Uterus (tissue), 4 donors: ENCODE measurements around the gene LNPEP. TPM values are rescaled to one million over a fixed set of nuclear protein-coding genes. Genes with fewer than 3 reads are reported as not detected.

Source experiments
- DNase-seq, 2 donors: peaks; one replicate each; pipeline ENCODE4 v3.0.0-alpha.2; 2019 to 2020
- H3K27ac ChIP-seq, 2 donors: fragments of 200-600 bp; sonication (generic); 1 replicate in 1 of 2; 2 replicates in 1 of 2; pipeline ENCODE4 v1.5.1; 2016 to 2018
- H3K27me3 ChIP-seq, 2 donors: fragments of 200-600 bp; sonication (generic); one replicate each; pipeline ENCODE4 v1.5.1; 2018 to 2019; ENCODE audit warnings: control low read depth in 1 of 2
- H3K36me3 ChIP-seq, 2 donors: fragments of 200-600 bp; sonication (generic); one replicate each; pipeline ENCODE4 v1.5.1; 2019; ENCODE audit warnings: control low read depth in 1 of 2
- H3K4me1 ChIP-seq, 2 donors: fragments of 200-600 bp; sonication (generic); one replicate each; pipeline ENCODE4 v1.5.1; 2018 to 2019; ENCODE audit warnings: control low read depth in 1 of 2
- H3K4me3 ChIP-seq, 2 donors: fragments of 200-600 bp; sonication (generic); 1 replicate in 1 of 2; 2 replicates in 1 of 2; pipeline ENCODE4 v1.5.1; 2018 to 2019; ENCODE audit warnings: mild to moderate bottlenecking in 1 of 2
- H3K9me3 ChIP-seq, 2 donors: fragments of 200-600 bp; sonication (generic); one replicate each; pipeline ENCODE4 v1.5.1; 2019; ENCODE audit warnings: control low read depth in 1 of 2
- POLR2A ChIP-seq, 2 donors: fragments of 450-650 bp; IDR thresholded peaks; one replicate each; pipeline ENCODE4 v1.6.1; 2016; ENCODE audit warnings: antibody characterized with exemption in 2 of 2, mild to moderate bottlenecking in 1 of 2, moderate library complexity in 1 of 2
- intact Hi-C: fragments of 100-400 bp; cut with DNase I; formaldehyde crosslinking; loops from one replicate; pipeline ENCODE4 v1.15.1; 2023; ENCODE audit warnings: low total_unique reads
- total RNA-seq, 4 donors: library from RNA; depleted of rRNA in 3 of 4; stranded (reverse); fragments of >200 nt in 3 of 4; gene quantifications; one replicate each; pipeline versions ENCODE4 v1.1.0 to v1.2.4, GENCODE V29; 2014 to 2023
- TF ChIP-seq, protein P1 (sequence below), 4 experiments: fragments of 200-600 bp in 2 of 4; fragments of 450-650 bp in 2 of 4; sonication (generic) in 2 of 4; IDR thresholded peaks; one replicate each; pipeline ENCODE4 v1.5.1; 2016 to 2019; ENCODE audit warnings: antibody characterized with exemption in 4 of 4, mild to moderate bottlenecking in 2 of 4, moderate library complexity in 1 of 4
- donor health status: DM: yes; HTN: yes; CAD: no.

LNPEP gene
- total RNA-seq, 4 donors from 2014 or later = 32.5 to 93.9 (median 51.1) TPM

- Histone ChIP-seq H3K27me3 (no peaks in the 10 kb centered on the region), H3K27ac (no peak overlapping the region), H3K4me3 (no peak overlapping the region), H3K9me3 (no peaks in the 10 kb centered on the region), H3K36me3 (no peaks in the 10 kb centered on the region), H3K4me1 (no peaks in the 10 kb centered on the region)
- intact Hi-C loops = no loop called here
- no peak for DNase-seq
- TF ChIP-seq POLR2A (IDR thresholded peaks at IDR 0.05) = no peak
- TF ChIP-seq, protein P1, sequence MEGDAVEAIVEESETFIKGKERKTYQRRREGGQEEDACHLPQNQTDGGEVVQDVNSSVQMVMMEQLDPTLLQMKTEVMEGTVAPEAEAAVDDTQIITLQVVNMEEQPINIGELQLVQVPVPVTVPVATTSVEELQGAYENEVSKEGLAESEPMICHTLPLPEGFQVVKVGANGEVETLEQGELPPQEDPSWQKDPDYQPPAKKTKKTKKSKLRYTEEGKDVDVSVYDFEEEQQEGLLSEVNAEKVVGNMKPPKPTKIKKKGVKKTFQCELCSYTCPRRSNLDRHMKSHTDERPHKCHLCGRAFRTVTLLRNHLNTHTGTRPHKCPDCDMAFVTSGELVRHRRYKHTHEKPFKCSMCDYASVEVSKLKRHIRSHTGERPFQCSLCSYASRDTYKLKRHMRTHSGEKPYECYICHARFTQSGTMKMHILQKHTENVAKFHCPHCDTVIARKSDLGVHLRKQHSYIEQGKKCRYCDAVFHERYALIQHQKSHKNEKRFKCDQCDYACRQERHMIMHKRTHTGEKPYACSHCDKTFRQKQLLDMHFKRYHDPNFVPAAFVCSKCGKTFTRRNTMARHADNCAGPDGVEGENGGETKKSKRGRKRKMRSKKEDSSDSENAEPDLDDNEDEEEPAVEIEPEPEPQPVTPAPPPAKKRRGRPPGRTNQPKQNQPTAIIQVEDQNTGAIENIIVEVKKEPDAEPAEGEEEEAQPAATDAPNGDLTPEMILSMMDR (IDR thresholded peaks at IDR 0.05) = no peak
These were observed 25.2 kb downstream of the LNPEP start for GRCh38 chr5:96961053-96961452.

GRCh38 chr5:96962540-96962991 lies 26.7 kb downstream of the LNPEP start:
- DNase-seq = no peak
- Histone ChIP-seq H3K27me3 (no peaks in the 10 kb centered on the region), H3K9me3 (no peaks in the 10 kb centered on the region), H3K36me3 (no peaks in the 10 kb centered on the region), H3K27ac (no peak overlapping the region), H3K4me1 (no peaks in the 10 kb centered on the region), H3K4me3 (no peak overlapping the region)
- intact Hi-C loops = no loop called here
- TF ChIP-seq, protein P1 (IDR thresholded peaks at IDR 0.05) = no peak
- no peak for TF ChIP-seq POLR2A (IDR thresholded peaks at IDR 0.05)

GRCh38 chr5:96963267-96963666 lies 27.4 kb downstream of the LNPEP start:
- TF ChIP-seq, protein P1 (IDR thresholded peaks at IDR 0.05) = no peak
- TF ChIP-seq POLR2A (IDR thresholded peaks at IDR 0.05) = no peak
- intact Hi-C loops = no loop called here
- no peaks in the 10 kb centered on the region for H3K9me3 ChIP-seq
- H3K36me3 ChIP-seq = no peaks in the 10 kb centered on the region
- no peak overlapping the region for H3K4me3 ChIP-seq
- H3K27ac ChIP-seq = no peak overlapping the region
- H3K4me1 ChIP-seq = no peaks in the 10 kb centered on the region
- no peaks in the 10 kb centered on the region for H3K27me3 ChIP-seq
- peak; percentile 46 to 54 for DNase-seq

DNA sequence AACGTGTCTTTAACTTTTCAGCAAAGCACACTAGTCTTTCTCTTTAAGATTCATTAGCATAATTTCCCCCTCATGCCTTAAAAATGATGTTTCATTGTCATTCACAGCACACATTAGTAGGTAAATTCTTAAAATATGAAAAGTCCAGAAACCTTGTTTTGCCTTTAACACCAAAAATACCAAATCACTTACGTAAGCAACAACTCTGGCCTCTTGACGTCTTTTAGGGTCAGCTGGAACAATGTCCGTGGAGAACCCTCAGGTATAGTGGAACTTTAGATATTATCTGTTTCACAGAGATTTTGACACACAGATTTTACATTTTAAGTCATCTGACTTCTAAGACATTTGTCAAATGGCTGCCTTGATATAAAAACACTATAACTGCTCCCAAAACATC lies 30.9 kb downstream of the LNPEP start:
- intact Hi-C loops = no loop called here
- H3K4me1 ChIP-seq = peaks cover 0 to 5% of the 10 kb centered on the region in 2 donors
- no peaks in the 10 kb centered on the region for H3K27me3 ChIP-seq

DNA sequence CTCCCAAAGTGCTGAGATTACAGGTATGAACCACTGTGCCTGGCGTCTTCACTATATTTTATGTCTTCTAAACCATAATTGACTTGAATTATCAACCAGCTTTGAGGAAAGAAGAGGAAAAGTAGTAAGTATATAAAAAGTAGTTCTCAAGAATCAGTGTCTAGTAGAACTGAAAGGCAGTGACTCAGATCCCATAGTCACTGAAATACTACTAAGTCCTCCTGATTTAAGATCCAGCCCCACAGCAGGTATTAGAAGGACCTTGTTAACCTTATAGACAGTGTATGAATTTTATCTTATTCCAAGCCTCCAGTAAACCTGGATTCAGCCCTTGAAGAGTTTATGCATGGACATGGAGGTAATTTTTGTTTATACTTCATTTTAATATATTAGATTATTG lies 31.5 kb downstream of the LNPEP start:
- H3K4me1 ChIP-seq = peaks cover 0 to 5% of the 10 kb centered on the region in 2 donors
- no peak for TF ChIP-seq POLR2A (IDR thresholded peaks at IDR 0.05)
- TF ChIP-seq, protein P1 (IDR thresholded peaks at IDR 0.05) = no peak
- intact Hi-C loops = no loop called here

More for the DNA sequence above, 30.9 kb downstream of the LNPEP start:
- no peaks in the 10 kb centered on the region for H3K9me3 ChIP-seq
- no peak overlapping the region for H3K4me3 ChIP-seq
- H3K36me3 ChIP-seq = no peaks in the 10 kb centered on the region
- no peak for DNase-seq
- no peak for TF ChIP-seq POLR2A (IDR thresholded peaks at IDR 0.05)
- TF ChIP-seq, protein P1 (IDR thresholded peaks at IDR 0.05) = no peak
- no peak overlapping the region for H3K27ac ChIP-seq

More for the DNA sequence above, 31.5 kb downstream of the LNPEP start:
- Histone ChIP-seq H3K27ac (peak overlapping the region in 1 of 2 donors; percentile 48), H3K36me3 (no peaks in the 10 kb centered on the region), H3K27me3 (no peaks in the 10 kb centered on the region), H3K4me3 (no peak overlapping the region), H3K9me3 (no peaks in the 10 kb centered on the region)
- no peak for DNase-seq
